Endothelial cell of umbilical vein (primary cell): ENCODE data around the gene RBM39. TPM values are rescaled to one million over a fixed set of nuclear protein-coding genes. Genes with fewer than 3 reads are reported as not detected.

Experiments used
- BruUV-seq: library from RNA; stranded (reverse); fragments of 400-500 nt; replicated peaks from 2 replicates; lab custom pipeline; 2021; lab: Mats Ljungman, UMichigan
- CTCF ChIA-PET: fragments of 300-600, 350-600 bp; sonication (Branson Sonifier 250); formaldehyde crosslinking; loops from one replicate; lab custom pipeline; 2021; ENCODE audit warnings: antibody characterized with exemption, inconsistent platforms; lab: Charles Lee
- POLR2A ChIA-PET: fragments of 300-600, 350-600 bp; sonication (Branson Sonifier 250); formaldehyde crosslinking; loops from one replicate; lab custom pipeline; 2021; ENCODE audit warnings: antibody characterized with exemption, inconsistent platforms; lab: Charles Lee
- DNase-seq: peaks from one replicate; pipeline ENCODE4 v3.0.0-alpha.2; 2011; ENCODE audit warnings: low read depth, low spot score
- FAIRE-seq: peaks from 2 replicates; lab custom pipeline; 2011; peaks lifted over from hg19 to GRCh38; lab: Jason Lieb, UNC
- H2AFZ ChIP-seq: 2 replicates; pipeline ENCODE4 v1.6.0; 2012; ENCODE audit warnings: low read depth, low read length, control low read depth, inconsistent platforms
- H3K27ac ChIP-seq: 2 replicates; pipeline ENCODE4 v1.5.1; 2011; ENCODE audit warnings: low read depth, mild to moderate bottlenecking, control low read depth, low read length, moderate library complexity; ENCODE audit not compliant: insufficient read depth
- H3K27me3 ChIP-seq, 2 experiments: 2 replicates each; pipeline versions ENCODE4 v1.6.0 to v1.6.1; 2011; ENCODE audit warnings: low read length in 2 of 2, mixed read lengths in 1 of 2; ENCODE audit not compliant: control insufficient read depth in 2 of 2, insufficient read depth in 2 of 2
- H3K36me3 ChIP-seq, 2 experiments: 2 replicates in 1 of 2; 3 replicates in 1 of 2; pipeline ENCODE4 v1.5.1; 2011; ENCODE audit warnings: low read length in 2 of 2, mild to moderate bottlenecking in 1 of 2, moderate library complexity in 1 of 2; ENCODE audit not compliant: control insufficient read depth in 2 of 2, insufficient read depth in 2 of 2; ENCODE audit errors: extremely low read depth in 1 of 2
- H3K4me1 ChIP-seq: 3 replicates; pipeline ENCODE4 v1.5.1; 2011; ENCODE audit warnings: mild to moderate bottlenecking, low read length; ENCODE audit not compliant: control insufficient read depth, insufficient read depth; ENCODE audit errors: extremely low read depth
- H3K4me2 ChIP-seq: 2 replicates; pipeline ENCODE4 v1.6.1; 2011; ENCODE audit warnings: low read length, control low read depth, mixed read lengths; ENCODE audit not compliant: insufficient read depth
- H3K4me3 ChIP-seq, 3 experiments: fragments of 200-600 bp in 1 of 3; sonication (generic), shearing (Covaris generic) in 1 of 3; replicated peaks in 1 of 3; 2 replicates each; pipeline ENCODE4 v1.5.1; 2011 to 2016; ENCODE audit warnings: control low read depth in 3 of 3, low read length in 3 of 3, mild to moderate bottlenecking in 2 of 3, inconsistent platforms in 1 of 3, low read depth in 1 of 3, moderate library complexity in 1 of 3; ENCODE audit not compliant: insufficient read depth in 1 of 3
- H3K79me2 ChIP-seq: 2 replicates; pipeline ENCODE4 v1.6.0; 2012; ENCODE audit warnings: low read length, inconsistent platforms; ENCODE audit not compliant: control insufficient read depth, insufficient read depth
- H3K9ac ChIP-seq: replicated peaks from 2 replicates; pipeline ENCODE3; 2011; ENCODE audit warnings: low read length, control low read depth; ENCODE audit not compliant: insufficient read depth; ENCODE audit errors: extremely low read depth
- H3K9me1 ChIP-seq: replicated peaks from 3 replicates; pipeline ENCODE4 v1.6.0; 2011; ENCODE audit warnings: mild to moderate bottlenecking, low read length; ENCODE audit not compliant: control insufficient read depth, insufficient read depth; ENCODE audit errors: extremely low read depth
- H3K9me3 ChIP-seq: replicated peaks from 2 replicates; pipeline ENCODE4 v1.5.1; 2012; ENCODE audit warnings: low read length, inconsistent platforms; ENCODE audit not compliant: control insufficient read depth, insufficient read depth
- H4K20me1 ChIP-seq: replicated peaks from 2 replicates; pipeline ENCODE3; 2011; ENCODE audit warnings: mild to moderate bottlenecking, low read length; ENCODE audit not compliant: control insufficient read depth, insufficient read depth; ENCODE audit errors: extremely low read depth
- CTCF ChIP-seq, 2 donors: IDR thresholded peaks; 1 replicate in 1 of 2; 2 replicates in 1 of 2; pipeline ENCODE4 v1.5.1; 2011; ENCODE audit warnings: low read length in 2 of 2, mild to moderate bottlenecking in 2 of 2, moderate library complexity in 2 of 2, control low read depth in 1 of 2, inconsistent platforms in 1 of 2, low read depth in 1 of 2; ENCODE audit not compliant: insufficient read depth in 1 of 2; ENCODE audit errors: extremely low read depth in 1 of 2
- EZH2 ChIP-seq: IDR thresholded peaks from 2 replicates; pipeline ENCODE4 v1.6.1; 2012; ENCODE audit warnings: borderline replicate concordance, low read depth, mild to moderate bottlenecking, moderate library complexity, low read length, inconsistent platforms; ENCODE audit not compliant: severe bottlenecking
- FOS ChIP-seq: IDR thresholded peaks from 2 replicates; pipeline ENCODE4 v1.6.1; 2011; ENCODE audit warnings: mild to moderate bottlenecking, low read length, moderate library complexity, borderline replicate concordance; ENCODE audit not compliant: insufficient read depth
- GATA2 ChIP-seq: IDR thresholded peaks from 2 replicates; pipeline ENCODE4 v1.7.0; 2011; ENCODE audit warnings: low read depth, mild to moderate bottlenecking, moderate library complexity, mixed read lengths, low read length; ENCODE audit not compliant: insufficient read length, insufficient read depth
- JUN ChIP-seq: IDR thresholded peaks from 2 replicates; pipeline ENCODE4 v1.6.1; 2011; ENCODE audit warnings: borderline replicate concordance, low read depth; ENCODE audit not compliant: insufficient read length, insufficient read depth
- MAX ChIP-seq: IDR thresholded peaks from 2 replicates; pipeline ENCODE4 v1.6.1; 2011; ENCODE audit not compliant: insufficient read depth, insufficient read length
- MYC ChIP-seq: IDR thresholded peaks from one replicate; pipeline ENCODE4 v1.6.1; 2011; ENCODE audit warnings: mild to moderate bottlenecking, low read depth, low read length
- POLR2A ChIP-seq: IDR thresholded peaks from 2 replicates; pipeline ENCODE4 v1.6.1; 2012; ENCODE audit warnings: low read depth, mild to moderate bottlenecking, control low read depth, low read length
- POLR2AphosphoS5 ChIP-seq: IDR thresholded peaks from 2 replicates; pipeline ENCODE4 v1.6.1; 2012; ENCODE audit warnings: low read depth, mild to moderate bottlenecking, control low read depth, low read length, moderate library complexity; ENCODE audit not compliant: insufficient read depth
- dilution Hi-C: fragments of 300-500 bp; cut with MboI; formaldehyde crosslinking; loops from one replicate; pipeline ENCODE4 v1.15.0; 2019; ENCODE audit warnings: low sequenced_read_pairs; ENCODE audit not compliant: extremely low pct_ligation_motif_present
- intact Hi-C: fragments of 100-400 bp; cut with micrococcal nuclease; formaldehyde crosslinking; loops from one replicate; pipeline ENCODE4 v1.10.0; 2022
- polyA plus RNA-seq, 4 experiments: library from polyadenylated mRNA; depleted of rRNA in 3 of 4; stranded (reverse) in 3 of 4; unstranded in 1 of 4; fragments of >200 nt; gene quantifications; 2 replicates each; pipeline versions ENCODE4 v1.2.1 to v1.2.3, GENCODE V29; 2011 to 2012; ENCODE audit warnings: missing spikeins in 1 of 4
- total RNA-seq: library from RNA; stranded (reverse); gene quantifications from 2 replicates; pipeline ENCODE4 v1.2.3, GENCODE V29; 2021

The RBM39 gene
- total and polyA plus RNA-seq, 2 donors (not counting 3 experiments of a cell fraction or from before 2014, with no cell fraction given): 106 to 309 TPM

- Histone ChIP-seq H3K36me3 (peaks cover 23 to 56% of the 10 kb centered on the region in 2 experiments), H4K20me1 (peaks cover 45% of the 10 kb centered on the region), H3K79me2 (peaks cover 91% of the 10 kb centered on the region), H3K4me2 (no peak overlapping the region), H2AFZ (no peak overlapping the region), H3K27me3 (no peaks in the 10 kb centered on the region), H3K9ac (no peak overlapping the region), H3K27ac (no peak overlapping the region), H3K9me1 (no peaks in the 10 kb centered on the region), H3K9me3 (no peaks in the 10 kb centered on the region), H3K4me1 (peaks cover 35% of the 10 kb centered on the region), H3K4me3 (no peak overlapping the region)
- DNase-seq (no peak), FAIRE-seq (no peak)
- no peak for TF ChIP-seq POLR2AphosphoS5
- TF ChIP-seq MYC: no peak
- no peak for TF ChIP-seq POLR2A
- no peak for TF ChIP-seq FOS
- TF ChIP-seq JUN: no peak
- TF ChIP-seq CTCF (IDR thresholded peaks at IDR 0.05; ENCODE audit: extremely low read depth in 1 of 2, insufficient read depth in 1 of 2, low read depth in 1 of 2, low read length in 2 of 2): no peak
- no peak for TF ChIP-seq GATA2
- TF ChIP-seq EZH2: no peak
- no peak for TF ChIP-seq MAX
- intact Hi-C loops: no loop called here
- CTCF ChIA-PET: no interaction called here
- dilution Hi-C loops: no loop called here
- POLR2A ChIA-PET: interaction anchor here (0.7 to 1.2 kb wide), 3 partner anchors 10 to 1041 kb away, joined by 3 to 9 read pairs (median 6); no protein-coding TSS in a partner anchor
- BruUV-seq: no TSS peak
These were observed 4.2 kb downstream of the RBM39 start for GRCh38 chr20:35737865-35738333.
